Measurements from ENCODE around the gene MAP2K2.

- no peak for TF ChIP-seq ATF3 (IDR thresholded peaks at IDR 0.05)
- no peak for TF ChIP-seq CTCF (IDR thresholded peaks at IDR 0.05; ENCODE audit: low read depth, low read length, missing input control)
- TF ChIP-seq TAF1 (conservative IDR thresholded peaks at IDR 0.05) = no peak
- TF ChIP-seq REST (IDR thresholded peaks at IDR 0.05) = no peak
- TF ChIP-seq HNF4G (IDR thresholded peaks at IDR 0.05) = no peak
- TF ChIP-seq RAD21 (IDR thresholded peaks at IDR 0.05) = no peak
Measured at GRCh38 chr19:4094761-4095487, 29.0 kb downstream of the MAP2K2 start.

All from liver (tissue), 3 donors.